Thymus (tissue), 11 donors: ENCODE results near the gene TDP1. TPM values are rescaled to one million over a fixed set of nuclear protein-coding genes. Genes with fewer than 3 reads are reported as not detected.
"Not testable (repeated sequence)": the region's sequence is repeated elsewhere in the genome, so short reads cannot be mapped to it uniquely, and the experiment has no call there.

Source experiments
- DNase-seq, 9 donors: peaks; one replicate each; pipeline ENCODE4 v3.0.0-alpha.2; 2013; ENCODE audit warnings: low spot score in 9 of 9, low read depth in 6 of 9, missing footprints in 1 of 9
- H3K27ac ChIP-seq, 2 donors: one replicate each; pipeline ENCODE4 v1.5.1; 2013; ENCODE audit warnings: control low read depth in 1 of 2, low read depth in 1 of 2, low read length in 1 of 2, mild to moderate bottlenecking in 1 of 2, moderate library complexity in 1 of 2
- H3K27me3 ChIP-seq, 2 donors: one replicate each; pipeline ENCODE4 v1.5.1; 2013; ENCODE audit warnings: low read length in 1 of 2; ENCODE audit not compliant: control insufficient read depth in 2 of 2, insufficient read depth in 1 of 2
- H3K36me3 ChIP-seq, 2 donors: one replicate each; pipeline ENCODE4 v1.5.1; 2013; ENCODE audit warnings: low read length in 1 of 2, mild to moderate bottlenecking in 1 of 2, moderate library complexity in 1 of 2; ENCODE audit not compliant: control insufficient read depth in 2 of 2, insufficient read depth in 2 of 2
- H3K4me1 ChIP-seq, 2 donors: one replicate each; pipeline ENCODE4 v1.5.1; 2013; ENCODE audit warnings: low read length in 2 of 2; ENCODE audit not compliant: control insufficient read depth in 2 of 2, insufficient read depth in 2 of 2
- H3K4me3 ChIP-seq, 2 donors: one replicate each; pipeline ENCODE4 v1.5.1; 2013; ENCODE audit warnings: low read length in 2 of 2, control low read depth in 1 of 2, mild to moderate bottlenecking in 1 of 2
- H3K9me3 ChIP-seq, 2 donors: one replicate each; pipeline ENCODE4 v1.5.1; 2013; ENCODE audit warnings: low read length in 1 of 2, mild to moderate bottlenecking in 1 of 2; ENCODE audit not compliant: control insufficient read depth in 2 of 2, insufficient read depth in 1 of 2
- WGBS: extraction: QIAGEN DNeasy Blood & Tissue Kit; methylation state at CpG from one replicate; pipeline ENCODE4 v1.1.7; 2013; 5-methylcytosine and 5-hydroxymethylcytosine counted together
- polyA plus RNA-seq: library from polyadenylated mRNA; stranded (reverse); fragments of 200-250 nt; gene quantifications from one replicate; pipeline ENCODE4 v1.2.3, GENCODE V29; 2013
- total RNA-seq: library from RNA; stranded (reverse); fragments of 120-200 nt; gene quantifications from one replicate; pipeline ENCODE4 v1.2.4, GENCODE V29; 2013
- donor health status: healthy.

Gene TDP1
- total and polyA plus RNA-seq, 2 donors, result 12.5 to 31.4 TPM

- Histone ChIP-seq H3K4me3 (no peak overlapping the region), H3K27ac (no peak overlapping the region), H3K36me3 (peaks cover 46 to 48% of the 10 kb centered on the region in 2 donors), H3K4me1 (no peaks in the 10 kb centered on the region), H3K9me3 (no peaks in the 10 kb centered on the region), H3K27me3 (no peaks in the 10 kb centered on the region)
- DNase-seq, result no peak
- 97% methylated on average over 7 of the region's 7 CpGs for WGBS
Measured at GRCh38 chr14:90023176-90023896, 67.6 kb downstream of the TDP1 start.

GRCh38 chr14:90024910-90025309, 69.2 kb downstream of the TDP1 start:
- H3K4me1 ChIP-seq, result no peaks in the 10 kb centered on the region
- no peak for DNase-seq
- no peak overlapping the region for H3K27ac ChIP-seq
- peaks cover 37 to 41% of the 10 kb centered on the region in 2 donors for H3K36me3 ChIP-seq
- 97% methylated on average over 3 of the region's 3 CpGs for WGBS
- no peaks in the 10 kb centered on the region for H3K27me3 ChIP-seq
- H3K4me3 ChIP-seq, result no peak overlapping the region
- H3K9me3 ChIP-seq, result no peaks in the 10 kb centered on the region

- H3K27ac ChIP-seq, H3K4me3 ChIP-seq, DNase-seq, H3K27me3 ChIP-seq, H3K4me1 ChIP-seq, H3K9me3 ChIP-seq: not testable (repeated sequence)
- 98% methylated on average over 4 of the region's 4 CpGs for WGBS
- H3K36me3 ChIP-seq, result peaks cover 37 to 41% of the 10 kb centered on the region in 2 donors
Measured at GRCh38 chr14:90026608-90027007, 70.9 kb downstream of the TDP1 start.

- H3K4me3 ChIP-seq, result no peak overlapping the region
- WGBS, result 93% methylated on average over 1 of the region's 1 CpG
- H3K36me3 ChIP-seq, result peaks cover 35 to 36% of the 10 kb centered on the region in 2 donors
- no peaks in the 10 kb centered on the region for H3K4me1 ChIP-seq
- no peak for DNase-seq
- no peak overlapping the region for H3K27ac ChIP-seq
- no peaks in the 10 kb centered on the region for H3K27me3 ChIP-seq
- no peaks in the 10 kb centered on the region for H3K9me3 ChIP-seq
Measured at GRCh38 chr14:90027842-90028241, 72.1 kb downstream of the TDP1 start.

GRCh38 chr14:90034156-90034555, 78.4 kb downstream of the TDP1 start:
- Histone ChIP-seq H3K36me3 (peaks cover 31 to 38% of the 10 kb centered on the region in 2 donors), H3K4me1 (no peaks in the 10 kb centered on the region), H3K4me3 (no peak overlapping the region), H3K9me3 (no peaks in the 10 kb centered on the region), H3K27ac (no peak overlapping the region), H3K27me3 (no peaks in the 10 kb centered on the region)
- 99% methylated on average over 2 of the region's 2 CpGs for WGBS
- DNase-seq, result no peak

GRCh38 chr14:90034835-90035525, 79.3 kb downstream of the TDP1 start:
- H3K4me1 ChIP-seq, result no peaks in the 10 kb centered on the region
- peaks cover 31 to 39% of the 10 kb centered on the region in 2 donors for H3K36me3 ChIP-seq
- no peak for DNase-seq
- no peak overlapping the region for H3K4me3 ChIP-seq
- no peaks in the 10 kb centered on the region for H3K27me3 ChIP-seq
- H3K27ac ChIP-seq, result no peak overlapping the region
- no peaks in the 10 kb centered on the region for H3K9me3 ChIP-seq
- 94% methylated on average over 6 of the region's 6 CpGs for WGBS

GRCh38 chr14:90039253-90040010, 83.7 kb downstream of the TDP1 start:
- no peaks in the 10 kb centered on the region for H3K4me1 ChIP-seq
- no peak for DNase-seq
- 98% methylated on average over 11 of the region's 11 CpGs for WGBS
- no peaks in the 10 kb centered on the region for H3K27me3 ChIP-seq
- no peaks in the 10 kb centered on the region for H3K9me3 ChIP-seq
- H3K36me3 ChIP-seq, result peaks cover 20 to 42% of the 10 kb centered on the region in 2 donors
- H3K4me3 ChIP-seq, result no peak overlapping the region
- H3K27ac ChIP-seq, result no peak overlapping the region

GRCh38 chr14:90040411-90040810, 84.7 kb downstream of the TDP1 start:
- H3K36me3 ChIP-seq, result peaks cover 25 to 41% of the 10 kb centered on the region in 2 donors
- 97% methylated on average over 3 of the region's 3 CpGs for WGBS
- no peaks in the 10 kb centered on the region for H3K9me3 ChIP-seq
- H3K27ac ChIP-seq, result no peak overlapping the region
- H3K4me1 ChIP-seq, result no peaks in the 10 kb centered on the region
- H3K27me3 ChIP-seq, result no peaks in the 10 kb centered on the region
- DNase-seq, result no peak
- no peak overlapping the region for H3K4me3 ChIP-seq
